NCI-H82 treated with DMSO at 0.1 percent for 48 hours (cell line): ENCODE data around the gene PLCB4.

Source experiments
- DNase-seq: peaks from one replicate; lab custom pipeline; 2025; ENCODE audit not compliant: unreplicated experiment; lab: John Stamatoyannopoulos, UW

PLCB4 gene

DNA sequence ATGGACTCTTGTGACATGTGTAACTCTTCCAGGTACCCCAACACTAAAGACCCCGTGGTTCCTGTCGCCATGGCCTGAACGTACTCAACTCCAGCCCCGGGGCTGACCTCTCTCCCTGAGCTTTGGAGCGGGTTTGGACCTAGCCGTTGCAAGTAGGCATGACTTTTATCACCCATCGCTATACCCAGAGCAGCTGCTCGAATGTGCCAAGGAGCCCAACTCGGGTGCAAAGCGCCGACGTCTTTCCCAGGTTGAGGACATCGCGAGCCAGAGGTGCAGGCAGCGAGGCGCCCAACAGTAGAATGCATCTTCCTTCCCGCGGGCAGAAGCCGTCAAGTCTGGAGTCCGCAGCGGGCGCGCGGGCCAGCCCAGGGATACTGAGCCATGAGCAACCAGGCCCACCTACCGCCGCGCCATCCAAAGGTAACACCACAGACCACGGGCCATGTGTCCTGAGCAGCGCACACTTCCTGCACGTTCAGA, 439.9 kb downstream of the PLCB4 start:
- no peak for DNase-seq

DNA sequence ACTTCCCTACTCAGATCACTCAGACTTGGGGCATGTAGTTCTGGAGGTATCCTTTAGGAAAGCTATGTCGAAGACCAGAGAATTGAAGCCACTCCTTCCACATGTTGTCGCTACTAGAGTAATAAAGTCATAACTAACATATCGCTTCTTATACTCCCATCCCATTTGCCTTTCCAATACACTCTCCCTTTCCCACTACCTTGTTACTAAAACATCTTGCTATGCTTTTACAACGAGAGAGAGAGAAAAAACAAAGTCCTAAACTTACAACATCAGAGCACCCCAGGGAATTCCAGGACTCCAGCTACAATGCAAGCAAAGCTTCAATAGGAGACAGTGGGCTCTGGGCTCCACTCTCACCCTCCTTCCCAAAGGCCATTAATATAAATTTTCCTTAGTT, 440.4 kb downstream of the PLCB4 start:
- DNase-seq = no peak

GRCh38 chr20:9510911-9511310, 442.0 kb downstream of the PLCB4 start:
- DNase-seq = no peak

DNA sequence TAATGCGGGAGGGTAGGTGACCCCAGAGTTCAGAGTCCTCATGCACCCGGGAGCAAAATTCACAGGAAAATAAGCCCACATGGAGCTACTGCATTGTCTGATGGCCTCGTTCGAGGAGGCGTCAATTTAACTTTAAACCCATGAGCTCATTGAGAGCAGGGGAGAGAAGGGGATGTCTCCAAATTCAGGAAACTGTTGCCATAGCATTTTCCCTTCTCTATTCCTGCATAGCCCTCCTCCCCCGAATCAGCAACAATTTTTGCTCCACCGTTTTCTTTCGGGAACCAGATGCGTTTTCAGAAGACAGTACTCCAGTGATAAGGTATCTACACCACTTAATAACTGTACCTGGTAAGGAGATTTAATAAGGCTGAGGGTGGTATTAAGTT, 445.2 kb downstream of the PLCB4 start:
- no peak for DNase-seq

- no peak for DNase-seq
These were observed 445.8 kb downstream of the PLCB4 start, which contains the start of gene LAMP5 for GRCh38 chr20:9514461-9515213. Gene LAMP5, plus strand, starts transcription at chr20:9514590. Its CDS starts 263 bp downstream, at chr20:9514853.

DNA sequence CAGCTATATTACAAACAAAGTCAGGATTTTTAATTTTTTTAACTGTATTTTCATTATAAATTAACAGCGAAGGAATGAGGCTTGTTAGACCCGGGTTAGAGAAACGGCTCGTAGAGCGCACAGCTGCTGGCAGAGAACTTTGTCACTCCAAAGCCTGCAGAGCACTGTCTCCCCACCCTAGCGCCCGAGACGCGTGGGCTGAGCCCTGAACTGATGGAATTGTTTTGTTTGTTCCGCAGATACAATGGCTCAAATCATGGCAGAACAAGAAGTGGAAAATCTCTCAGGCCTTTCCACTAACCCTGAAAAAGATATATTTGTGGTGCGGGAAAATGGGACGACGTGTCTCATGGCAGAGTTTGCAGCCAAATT, 446.3 kb downstream of the PLCB4 start:
- no peak for DNase-seq

GRCh38 chr20:9515741-9516233, 446.9 kb downstream of the PLCB4 start:
- no peak for DNase-seq

GRCh38 chr20:9516234-9516871, 447.5 kb downstream of the PLCB4 start:
- DNase-seq = no peak

GRCh38 chr20:9517297-9518162, 448.6 kb downstream of the PLCB4 start:
- DNase-seq = no peak

DNA sequence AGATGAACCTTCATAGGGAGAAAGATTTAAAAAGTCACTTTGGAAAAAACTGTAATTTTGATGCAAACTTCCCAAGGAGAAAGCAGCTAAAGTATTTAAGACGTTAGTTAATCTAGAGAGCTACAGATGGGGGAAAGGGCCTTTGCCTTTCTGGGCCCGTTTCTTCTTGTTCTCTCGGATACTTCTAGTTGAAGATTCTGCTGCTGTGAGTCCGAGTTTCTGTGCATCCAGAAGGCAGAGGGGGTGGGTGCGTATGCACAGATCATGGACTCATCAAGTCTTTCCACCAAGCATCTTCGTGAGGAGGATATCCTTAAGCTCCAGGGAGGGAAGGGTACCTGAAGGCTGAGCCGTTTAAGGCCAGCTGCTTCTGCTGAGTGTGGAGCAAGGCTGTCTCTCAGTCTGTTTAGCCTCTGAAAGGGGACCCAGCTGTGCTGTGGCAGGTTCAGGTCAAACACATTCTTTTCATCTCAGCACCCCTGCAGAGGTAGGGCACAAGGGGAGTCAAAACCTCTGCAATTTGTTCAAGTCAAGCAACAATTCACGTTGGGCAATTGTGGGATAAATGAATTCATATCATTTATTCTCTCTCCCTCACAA, 449.8 kb downstream of the PLCB4 start:
- DNase-seq = no peak

DNA sequence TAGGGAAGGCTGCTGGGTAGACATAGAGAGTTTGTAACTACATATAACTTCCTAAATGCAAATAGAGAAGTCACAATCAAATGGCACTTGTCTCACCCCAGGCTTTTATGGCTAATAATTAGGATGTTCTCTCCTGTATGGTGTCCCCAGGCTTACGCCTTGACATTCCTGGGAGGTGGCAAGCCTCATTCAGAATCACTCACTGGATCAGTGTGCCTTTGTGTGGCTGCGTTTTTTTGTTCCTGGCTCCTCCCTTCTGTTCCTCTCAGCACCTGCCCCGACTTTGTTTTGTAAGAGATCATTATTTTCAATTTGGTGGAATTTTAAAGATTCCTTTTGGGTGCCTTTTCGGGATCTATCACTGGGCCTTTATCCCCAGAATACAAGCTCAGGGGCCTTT, 451.2 kb downstream of the PLCB4 start:
- no peak for DNase-seq

DNA sequence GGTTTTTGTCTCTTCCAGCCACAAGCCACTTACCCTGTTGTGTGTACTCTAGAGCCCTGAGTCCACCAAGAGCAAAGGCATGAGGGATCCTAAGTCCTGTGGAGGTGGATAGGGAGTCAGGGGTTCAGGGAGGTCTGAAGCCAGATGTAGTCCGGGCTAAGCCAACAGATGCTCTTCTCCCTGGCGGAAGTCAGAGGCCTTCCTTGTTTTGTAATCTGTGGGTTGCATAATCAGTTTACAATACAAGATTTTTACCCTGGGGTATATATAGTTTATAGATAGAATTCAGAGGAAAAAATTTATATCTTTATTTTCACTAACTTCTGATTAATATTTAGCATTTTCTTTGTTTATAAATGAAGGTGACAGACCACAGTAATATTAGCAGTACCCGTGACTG, 454.7 kb downstream of the PLCB4 start:
- no peak for DNase-seq
